Thyroid gland (tissue), 4 donors: ENCODE results near the gene RPA3.

Source experiments
- POLR2A ChIP-seq, 2 donors: fragments of 450-650 bp; IDR thresholded peaks; one replicate each; pipeline ENCODE4 v1.6.1; 2017; ENCODE audit warnings: antibody characterized with exemption in 2 of 2, mild to moderate bottlenecking in 2 of 2, moderate library complexity in 1 of 2
- TF ChIP-seq, protein P1 (sequence below), 6 experiments: fragments of 200-600 bp in 3 of 6; fragments of 450-650 bp in 3 of 6; sonication (generic) in 3 of 6; IDR thresholded peaks; one replicate each; pipeline ENCODE4 v1.5.1; 2016 to 2019; ENCODE audit warnings: antibody characterized with exemption in 6 of 6, mild to moderate bottlenecking in 2 of 6, inconsistent platforms in 1 of 6, moderate library complexity in 1 of 6

DNA sequence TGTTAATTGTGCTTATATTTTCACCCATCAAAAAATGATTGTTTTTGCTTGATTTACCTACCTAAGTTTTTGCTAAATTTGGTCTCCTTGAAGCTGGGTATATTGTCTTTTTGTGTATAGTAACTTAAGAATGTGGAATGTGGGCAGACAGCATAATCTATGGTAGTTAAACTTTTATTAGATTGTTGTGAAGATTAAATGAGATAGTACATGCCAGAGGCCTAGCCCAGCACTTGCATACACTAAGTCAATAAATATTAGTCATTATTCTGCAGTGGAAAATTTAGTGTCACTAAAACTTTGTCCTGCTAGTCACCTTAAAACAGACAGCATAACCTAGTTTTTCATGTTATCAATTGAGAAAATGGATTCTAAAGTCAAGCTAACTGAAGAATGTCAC, 19.3 kb upstream of the RPA3 start:
- TF ChIP-seq, protein P1, sequence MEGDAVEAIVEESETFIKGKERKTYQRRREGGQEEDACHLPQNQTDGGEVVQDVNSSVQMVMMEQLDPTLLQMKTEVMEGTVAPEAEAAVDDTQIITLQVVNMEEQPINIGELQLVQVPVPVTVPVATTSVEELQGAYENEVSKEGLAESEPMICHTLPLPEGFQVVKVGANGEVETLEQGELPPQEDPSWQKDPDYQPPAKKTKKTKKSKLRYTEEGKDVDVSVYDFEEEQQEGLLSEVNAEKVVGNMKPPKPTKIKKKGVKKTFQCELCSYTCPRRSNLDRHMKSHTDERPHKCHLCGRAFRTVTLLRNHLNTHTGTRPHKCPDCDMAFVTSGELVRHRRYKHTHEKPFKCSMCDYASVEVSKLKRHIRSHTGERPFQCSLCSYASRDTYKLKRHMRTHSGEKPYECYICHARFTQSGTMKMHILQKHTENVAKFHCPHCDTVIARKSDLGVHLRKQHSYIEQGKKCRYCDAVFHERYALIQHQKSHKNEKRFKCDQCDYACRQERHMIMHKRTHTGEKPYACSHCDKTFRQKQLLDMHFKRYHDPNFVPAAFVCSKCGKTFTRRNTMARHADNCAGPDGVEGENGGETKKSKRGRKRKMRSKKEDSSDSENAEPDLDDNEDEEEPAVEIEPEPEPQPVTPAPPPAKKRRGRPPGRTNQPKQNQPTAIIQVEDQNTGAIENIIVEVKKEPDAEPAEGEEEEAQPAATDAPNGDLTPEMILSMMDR (IDR thresholded peaks at IDR 0.05), result no peak
- no peak for TF ChIP-seq POLR2A (IDR thresholded peaks at IDR 0.05)
